WTC11 (cell line): ENCODE results near the gene GRIN2A. TPM values are rescaled to one million over a fixed set of nuclear protein-coding genes. Genes with fewer than 3 reads are reported as not detected.

Experiments used
- ATAC-seq: fragments of 200-7000 bp; cut with Tn5 transposase; 2 replicates; pipeline ENCODE4 v1.10.0; 2021; ENCODE audit warnings: mild to moderate bottlenecking, moderate library complexity
- CTCF ChIA-PET: fragments of 300-600 bp; sonication (Branson Sonifier 250); formaldehyde crosslinking; loops from one replicate; lab custom pipeline; 2021; ENCODE audit warnings: antibody characterized with exemption; lab: Charles Lee
- POLR2A ChIA-PET: fragments of 350-600 bp; sonication (Branson Sonifier 250); formaldehyde crosslinking; loops from one replicate; lab custom pipeline; 2021; ENCODE audit warnings: antibody characterized with exemption; lab: Charles Lee
- DNase-seq: peaks from one replicate; pipeline ENCODE4 v3.0.0; 2021; ENCODE audit warnings: low spot score
- H3K27ac Mint-ChIP-seq: 2 replicates; pipeline ENCODE4 v1.8.0; 2021; ENCODE audit warnings: mixed read lengths
- H3K27me3 Mint-ChIP-seq: 2 replicates; pipeline ENCODE4 v1.8.0; 2021; ENCODE audit warnings: low read depth, mild to moderate bottlenecking, moderate library complexity, mixed read lengths
- H3K36me3 Mint-ChIP-seq: 2 replicates; pipeline ENCODE4 v1.8.0; 2021; ENCODE audit warnings: mixed read lengths
- H3K4me1 Mint-ChIP-seq: 2 replicates; pipeline ENCODE4 v1.8.0; 2022; ENCODE audit warnings: mixed read lengths
- H3K4me3 Mint-ChIP-seq: 2 replicates; pipeline ENCODE4 v1.8.0; 2021; ENCODE audit warnings: mild to moderate bottlenecking, moderate library complexity, mixed read lengths
- H3K9me3 Mint-ChIP-seq: 2 replicates; pipeline ENCODE4 v1.8.0; 2021; ENCODE audit warnings: mixed read lengths
- CBFB ChIP-seq: sonication (generic); formaldehyde crosslinking; IDR thresholded peaks from 2 replicates; pipeline ENCODE4 v1.8.1; 2022; ENCODE audit warnings: mild to moderate bottlenecking, low read depth, missing genetic modification reagents
- CTCF ChIP-seq: fragments of 200-600 bp; IDR thresholded peaks from 2 replicates; pipeline ENCODE4 v1.8.0; 2022; ENCODE audit warnings: antibody characterized with exemption
- ELF4 ChIP-seq: sonication (generic); formaldehyde crosslinking; IDR thresholded peaks from 2 replicates; pipeline ENCODE4 v1.8.1; 2022; ENCODE audit warnings: low read depth, mild to moderate bottlenecking, moderate library complexity, missing genetic modification reagents
- FOXJ3 ChIP-seq: sonication (generic); formaldehyde crosslinking; IDR thresholded peaks from 2 replicates; pipeline ENCODE4 v1.9.0; 2021; ENCODE audit warnings: missing genetic modification reagents, mild to moderate bottlenecking, borderline replicate concordance
- FOXP1 ChIP-seq: sonication (generic); formaldehyde crosslinking; IDR thresholded peaks from 2 replicates; pipeline ENCODE4 v1.8.0; 2022; ENCODE audit warnings: missing genetic modification reagents, mild to moderate bottlenecking, moderate library complexity, borderline replicate concordance
- GTF2I ChIP-seq: fragments of 250-450 bp; sonication (Bioruptor Pico); conservative IDR thresholded peaks from 2 replicates; pipeline ENCODE4 v1.4.0; 2021; ENCODE audit warnings: mild to moderate bottlenecking
- KAT7 ChIP-seq: sonication (generic); formaldehyde crosslinking; IDR thresholded peaks from 2 replicates; pipeline ENCODE4 v1.8.1; 2023; ENCODE audit warnings: missing genetic modification reagents, mild to moderate bottlenecking, borderline replicate concordance
- MLX ChIP-seq: sonication (generic); formaldehyde crosslinking; IDR thresholded peaks from 2 replicates; pipeline ENCODE4 v1.8.1; 2023; ENCODE audit warnings: mild to moderate bottlenecking, missing genetic modification reagents, moderate library complexity
- NFE2L1 ChIP-seq: sonication (generic); formaldehyde crosslinking; IDR thresholded peaks from 2 replicates; pipeline ENCODE4 v1.8.1; 2023; ENCODE audit warnings: missing genetic modification reagents
- NFYB ChIP-seq: sonication (generic); formaldehyde crosslinking; conservative IDR thresholded peaks from 2 replicates; pipeline ENCODE4 v1.8.0; 2022; ENCODE audit warnings: low read depth, missing genetic modification reagents
- NR2C2 ChIP-seq: sonication (generic); formaldehyde crosslinking; IDR thresholded peaks from 2 replicates; pipeline ENCODE4 v1.8.0; 2022; ENCODE audit warnings: mild to moderate bottlenecking, missing genetic modification reagents
- PREB ChIP-seq: sonication (generic); formaldehyde crosslinking; IDR thresholded peaks from 2 replicates; pipeline ENCODE4 v1.8.1; 2022; ENCODE audit warnings: mild to moderate bottlenecking, missing genetic modification reagents, moderate library complexity, borderline replicate concordance
- TCF7 ChIP-seq: sonication (generic); formaldehyde crosslinking; IDR thresholded peaks from 2 replicates; pipeline ENCODE4 v1.8.0; 2022; ENCODE audit warnings: mild to moderate bottlenecking, low read depth, missing genetic modification reagents, moderate library complexity
- ZBTB21 ChIP-seq: sonication (generic); formaldehyde crosslinking; IDR thresholded peaks from 2 replicates; pipeline ENCODE4 v1.8.1; 2023; ENCODE audit warnings: mild to moderate bottlenecking, missing genetic modification reagents, borderline replicate concordance
- ZNF281 ChIP-seq: sonication (generic); formaldehyde crosslinking; IDR thresholded peaks from 2 replicates; pipeline ENCODE4 v1.8.0; 2023; ENCODE audit warnings: mild to moderate bottlenecking, missing genetic modification reagents
- ZNF532 ChIP-seq: fragments of 250-450 bp; sonication (Bioruptor Pico); IDR thresholded peaks from 2 replicates; pipeline ENCODE4 v1.9.0; 2021; ENCODE audit warnings: mild to moderate bottlenecking, borderline replicate concordance
- total RNA-seq: library from RNA; stranded (reverse); gene quantifications from 3 replicates; pipeline ENCODE4 v1.2.3, GENCODE V29; 2021

Gene GRIN2A
- total RNA-seq, 1 experiment from 2014 or later: 3.5 TPM

- CTCF ChIA-PET: interaction anchor here (1.4 to 2.7 kb wide), 3 partner anchors 8 to 932 kb away, joined by 3 to 8 read pairs (median 5); no protein-coding TSS in a partner anchor
- no peak overlapping the region for H3K4me3 Mint-ChIP-seq
- ATAC-seq: no peak
- no peak overlapping the region for H3K27ac Mint-ChIP-seq
- H3K9me3 Mint-ChIP-seq: no peaks in the 10 kb centered on the region
- no peak for TF ChIP-seq ZNF281 (CRISPR knock-in tag)
- TF ChIP-seq FOXJ3: no peak
- no peak for TF ChIP-seq TCF7 (CRISPR knock-in tag)
- TF ChIP-seq ZNF532 (CRISPR knock-in tag): no peak
- TF ChIP-seq CBFB: no peak
- no peak for TF ChIP-seq KAT7 (CRISPR knock-in tag)
- TF ChIP-seq MLX: no peak
- TF ChIP-seq NR2C2 (CRISPR knock-in tag): no peak
- no peak for TF ChIP-seq ELF4
- no peak for TF ChIP-seq ZBTB21 (CRISPR knock-in tag)
- TF ChIP-seq NFYB (CRISPR knock-in tag): no peak
- no peak for TF ChIP-seq PREB
- TF ChIP-seq CTCF: no peak
- TF ChIP-seq FOXP1 (CRISPR knock-in tag): no peak
- TF ChIP-seq NFE2L1 (CRISPR knock-in tag): no peak
- no peak for TF ChIP-seq GTF2I (CRISPR knock-in tag)
- TF ChIP-seq, all 79 proteins: peak for 0
- H3K4me1 Mint-ChIP-seq: peaks cover 8% of the 10 kb centered on the region
- no peak for DNase-seq
- H3K36me3 Mint-ChIP-seq: no peaks in the 10 kb centered on the region
- POLR2A ChIA-PET: no interaction called here
- H3K27me3 Mint-ChIP-seq: peaks cover 27% of the 10 kb centered on the region
Observed at GRCh38 chr16:10188236-10188635, 6.0 kb upstream of the GRIN2A start.
